ENCODE data around the gene RCN1.
"Not testable (repeated sequence)": the region's sequence is repeated elsewhere in the genome, so short reads cannot be mapped to it uniquely, and the experiment has no call there.

RCN1 gene

DNA sequence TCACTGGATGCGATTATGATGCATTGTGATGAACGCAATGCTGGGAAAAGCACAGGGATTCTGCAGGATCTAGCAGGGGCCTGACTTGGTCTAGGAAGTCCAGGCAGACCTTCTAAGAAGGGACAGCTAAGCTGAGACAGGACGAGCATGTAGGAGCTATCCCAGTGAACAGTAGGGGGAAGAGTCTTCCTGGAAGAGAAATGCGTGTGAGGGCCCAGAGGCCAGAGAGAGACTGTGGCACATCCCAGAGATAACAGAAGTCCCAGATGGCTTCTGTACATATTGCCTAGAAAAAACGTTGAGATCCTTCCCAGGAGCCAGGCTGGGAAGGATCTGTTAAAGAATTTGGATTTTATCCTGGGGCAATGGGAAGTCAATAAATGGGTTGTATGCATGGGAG lies 24.6 kb downstream of the RCN1 start:
- DNase-seq = no peak

DNA sequence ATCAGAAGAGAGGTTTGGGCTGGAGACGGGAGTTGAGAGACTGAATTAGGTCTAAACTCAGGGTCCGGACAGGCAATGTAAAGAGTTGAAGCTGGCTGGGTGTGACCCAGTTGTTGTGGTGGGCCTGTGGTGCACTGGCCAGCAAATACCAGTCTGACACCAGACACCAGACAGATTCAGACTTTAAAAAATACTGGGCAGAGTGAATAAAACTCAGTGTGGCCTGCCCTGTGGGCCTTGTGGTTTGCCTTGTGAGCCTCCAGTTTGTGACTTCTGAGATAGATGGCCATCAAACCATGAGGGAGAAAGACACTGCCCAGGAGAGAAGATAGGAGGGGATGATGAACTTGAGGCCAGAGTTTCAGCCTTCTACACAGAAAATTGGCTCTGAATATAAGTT lies 25.8 kb downstream of the RCN1 start:
- no peak for DNase-seq

DNA sequence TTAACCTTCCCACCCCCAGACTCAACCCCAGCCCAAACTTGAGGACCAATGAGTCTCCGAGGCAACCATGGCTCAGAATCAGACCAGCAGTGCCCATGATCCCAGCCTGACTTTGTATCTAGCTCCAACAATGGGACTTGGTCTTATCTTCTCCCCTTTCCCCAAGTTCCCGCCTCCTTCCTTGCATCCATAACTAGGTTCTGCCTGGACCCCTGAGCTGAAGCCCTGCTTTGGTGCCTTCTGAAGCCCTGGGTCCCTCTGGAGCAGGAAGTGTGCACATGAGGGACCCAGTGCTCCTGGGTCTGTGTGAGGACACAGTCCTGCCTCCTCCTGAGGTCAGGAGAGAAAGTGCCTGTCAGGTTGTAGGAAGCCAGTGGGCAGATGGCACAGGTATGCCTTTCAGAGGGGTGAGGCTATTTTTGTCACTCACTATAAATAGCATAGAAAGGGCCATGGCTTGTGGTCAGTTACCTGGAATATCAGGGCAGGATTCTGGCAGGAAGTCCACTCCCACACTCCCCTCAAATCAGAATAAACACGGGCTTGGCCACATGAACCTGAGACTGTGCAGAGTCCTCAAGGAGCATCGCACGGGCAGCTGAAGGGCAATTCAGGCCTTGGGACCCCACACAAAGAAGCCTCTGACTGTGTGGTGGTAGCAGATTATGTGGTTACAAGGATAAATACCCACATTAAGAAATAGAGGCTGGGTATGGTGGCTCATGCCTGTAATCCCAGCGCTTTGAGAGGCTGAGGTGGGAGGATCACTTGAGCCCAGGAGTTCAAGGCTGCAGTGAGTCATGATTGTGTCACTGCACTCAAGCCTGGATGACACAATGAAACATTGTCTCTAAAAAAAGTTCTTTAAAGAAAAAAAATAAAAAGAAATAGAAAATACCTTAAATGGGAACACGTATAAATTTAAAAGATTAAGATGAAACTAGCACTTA lies 27.4 kb downstream of the RCN1 start:
- no peak for DNase-seq

DNA sequence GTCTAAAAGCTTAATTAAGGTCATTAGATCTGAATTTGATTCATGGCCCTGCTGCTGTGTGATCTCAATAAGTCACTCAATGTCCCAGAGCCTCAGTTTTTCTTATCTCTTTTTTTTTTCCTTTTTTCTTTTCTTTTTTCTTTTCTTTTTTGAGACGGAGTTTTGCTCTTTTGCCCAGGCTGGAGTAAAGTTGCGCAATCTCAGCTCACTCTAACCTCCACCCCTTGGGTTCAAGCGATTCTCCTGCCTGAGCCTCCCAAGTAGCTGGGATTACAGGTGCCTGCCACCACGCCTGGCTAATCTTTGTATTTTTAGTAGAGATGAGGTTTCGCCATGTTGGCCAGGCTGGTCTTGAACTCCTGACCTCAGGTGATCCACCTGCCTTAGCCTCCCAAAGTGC lies 28.3 kb downstream of the RCN1 start:
- DNase-seq = not testable (repeated sequence)

DNA sequence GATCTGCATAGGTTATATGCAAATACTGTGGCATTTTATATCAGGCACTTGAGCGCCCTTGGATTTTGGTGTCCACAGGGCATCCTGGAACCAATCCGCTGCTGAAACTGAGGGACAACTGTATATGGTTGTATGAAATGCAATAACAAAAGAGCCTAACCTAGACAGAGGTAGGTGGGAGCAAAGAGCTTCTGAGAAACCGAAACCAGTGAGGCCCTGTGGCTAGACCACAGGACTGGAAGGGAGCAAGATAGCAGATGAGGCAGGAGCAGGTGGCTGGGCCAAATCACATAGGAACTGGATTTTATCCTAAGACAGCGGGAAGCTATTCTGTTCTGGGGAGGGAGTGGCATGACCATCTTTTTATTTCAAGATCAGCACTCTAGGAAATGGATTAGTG lies 30.1 kb downstream of the RCN1 start:
- no peak for DNase-seq

DNA sequence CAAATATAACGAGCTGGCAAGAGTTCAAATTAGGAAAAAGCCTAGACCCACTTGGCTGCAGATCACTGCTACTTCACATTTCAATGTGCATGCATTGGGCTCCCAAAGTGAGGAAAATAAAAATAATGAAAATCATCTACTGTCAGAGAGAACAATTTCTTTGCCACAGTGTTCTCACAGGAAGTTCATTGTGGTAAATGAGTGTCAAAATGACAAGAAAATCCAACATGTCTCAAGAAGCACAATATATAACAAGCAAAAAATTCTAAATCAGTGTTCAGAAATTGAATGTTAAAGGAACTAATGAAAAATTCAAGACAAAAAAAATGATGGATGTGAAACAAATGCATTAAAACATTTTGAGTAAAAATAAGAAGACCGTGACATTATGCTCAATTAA lies 31.3 kb downstream of the RCN1 start:
- DNase-seq = no peak

DNA sequence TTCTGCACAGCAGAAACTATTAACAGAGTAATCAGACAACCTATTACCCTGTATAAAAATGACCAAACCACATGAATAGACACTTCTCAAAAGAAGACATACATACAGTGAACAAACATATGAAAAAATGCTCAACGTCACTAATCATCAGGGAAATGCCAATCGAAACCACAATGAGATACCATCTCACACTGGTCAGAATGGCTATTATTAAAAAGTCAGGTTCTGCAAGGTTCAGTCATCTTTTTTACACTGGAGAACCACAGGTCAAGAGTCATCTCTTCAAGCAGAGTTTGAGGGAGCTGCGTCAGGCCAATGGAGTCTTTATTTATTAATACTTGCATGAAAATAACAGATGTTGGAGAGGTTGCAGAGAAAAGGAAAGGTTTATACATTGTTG lies 40.4 kb downstream of the RCN1 start:
- DNase-seq = no peak

DNA sequence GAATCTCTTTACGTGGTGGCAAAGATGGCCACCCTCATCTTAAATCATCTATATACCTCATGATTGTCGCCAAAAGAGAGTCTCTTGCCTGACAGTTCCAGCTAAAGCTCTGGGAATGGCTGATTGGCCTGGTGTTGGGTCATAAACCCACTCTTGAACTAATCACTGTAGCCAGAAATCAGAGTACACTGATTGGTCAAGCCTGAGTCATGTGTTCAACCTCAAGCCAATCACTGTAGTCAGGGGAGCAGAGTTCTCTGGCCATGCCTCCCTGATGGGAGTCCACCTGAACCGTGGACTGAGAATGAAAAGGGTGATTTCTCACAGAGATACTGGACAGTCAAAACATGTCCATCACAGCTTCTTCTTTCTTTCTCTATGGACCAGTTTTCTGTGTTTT lies 45.8 kb downstream of the RCN1 start:
- no peak for DNase-seq

DNA sequence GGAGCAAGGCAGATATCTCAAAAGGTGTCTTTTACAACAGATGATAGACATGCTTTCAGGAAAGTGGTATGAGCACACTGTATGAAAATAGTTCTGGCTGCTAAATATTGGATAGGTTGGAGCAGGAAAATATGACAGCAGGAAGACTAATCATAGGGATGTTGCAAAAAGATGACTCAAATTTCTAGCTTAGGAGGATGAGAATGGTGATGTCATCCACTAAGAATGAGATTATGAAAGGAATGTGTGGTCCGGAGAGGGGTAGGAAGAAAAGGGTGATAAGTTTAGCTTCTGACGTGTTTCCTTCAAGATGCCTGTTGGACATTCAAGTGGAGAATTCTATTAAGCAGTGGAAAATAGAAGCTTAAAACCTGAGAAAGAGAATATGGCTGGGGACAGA lies 46.4 kb downstream of the RCN1 start:
- DNase-seq = no peak

DNA sequence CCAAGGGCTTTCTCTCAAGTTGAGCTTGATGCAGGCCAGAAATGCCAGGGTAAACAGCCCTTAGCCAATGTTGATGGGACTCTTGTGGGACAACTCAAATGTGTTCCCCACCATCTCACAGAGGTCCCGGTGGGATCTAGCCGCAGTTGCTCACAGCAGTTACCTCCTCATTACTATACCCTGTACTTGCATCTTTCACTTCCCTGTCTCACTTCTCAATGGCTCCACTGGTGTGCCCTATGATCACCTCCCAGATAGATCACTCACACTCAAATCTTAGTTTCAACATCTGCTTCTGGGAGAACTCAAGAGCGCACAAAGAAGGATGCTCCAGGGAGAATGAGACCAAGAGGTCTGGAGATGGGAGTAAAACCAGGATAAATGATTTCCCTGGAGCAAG lies 47.0 kb downstream of the RCN1 start:
- no peak for DNase-seq

DNA sequence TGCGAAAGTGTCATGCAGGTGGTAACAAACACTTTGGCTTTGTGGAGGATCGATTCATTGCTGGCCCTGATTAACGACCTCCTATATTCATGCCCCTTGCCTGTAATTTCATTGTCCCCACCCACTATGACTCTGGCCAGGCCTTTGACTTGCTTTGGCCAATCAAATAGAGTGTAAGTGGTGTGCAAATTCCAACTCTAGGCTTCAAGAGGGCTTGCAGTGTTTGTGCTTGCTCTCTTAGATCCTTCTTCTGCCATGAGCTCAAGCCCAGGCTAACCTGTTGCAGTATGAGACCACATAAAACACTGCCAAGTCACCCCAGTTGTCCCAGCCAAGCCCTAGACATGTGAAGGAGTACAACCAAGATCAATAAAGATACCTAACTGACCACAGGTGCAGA lies 48.0 kb downstream of the RCN1 start:
- DNase-seq = no peak

DNA sequence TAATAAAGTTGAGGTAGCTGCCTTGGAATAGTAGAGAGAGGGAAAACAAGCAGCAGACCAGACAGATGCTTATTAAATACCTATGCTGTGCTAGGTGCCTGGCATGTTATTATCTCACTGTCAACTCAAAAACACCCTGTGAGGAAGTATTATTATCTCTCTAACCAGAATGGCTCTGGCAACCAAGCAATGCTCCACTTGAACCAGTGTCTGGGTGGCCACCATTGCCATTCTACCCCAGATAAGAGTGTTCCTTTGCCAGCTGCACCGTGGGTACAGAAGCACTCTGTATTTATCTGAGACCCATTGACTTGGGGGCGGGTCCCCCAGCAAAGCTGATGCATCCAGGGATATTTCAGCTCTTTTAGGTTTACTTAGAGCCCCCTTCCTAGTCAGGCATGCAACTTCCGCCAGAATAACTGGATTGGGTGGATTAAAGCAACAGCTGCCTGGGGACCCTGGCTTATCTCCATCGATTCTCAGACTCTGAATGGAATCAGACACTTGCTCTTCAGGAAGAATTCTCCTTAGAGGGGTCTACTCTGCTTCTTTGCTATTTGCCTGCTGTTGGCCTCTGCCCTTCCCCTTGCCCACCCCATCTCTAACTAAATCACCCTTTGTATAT lies 49.1 kb downstream of the RCN1 start:
- DNase-seq = no peak

DNA sequence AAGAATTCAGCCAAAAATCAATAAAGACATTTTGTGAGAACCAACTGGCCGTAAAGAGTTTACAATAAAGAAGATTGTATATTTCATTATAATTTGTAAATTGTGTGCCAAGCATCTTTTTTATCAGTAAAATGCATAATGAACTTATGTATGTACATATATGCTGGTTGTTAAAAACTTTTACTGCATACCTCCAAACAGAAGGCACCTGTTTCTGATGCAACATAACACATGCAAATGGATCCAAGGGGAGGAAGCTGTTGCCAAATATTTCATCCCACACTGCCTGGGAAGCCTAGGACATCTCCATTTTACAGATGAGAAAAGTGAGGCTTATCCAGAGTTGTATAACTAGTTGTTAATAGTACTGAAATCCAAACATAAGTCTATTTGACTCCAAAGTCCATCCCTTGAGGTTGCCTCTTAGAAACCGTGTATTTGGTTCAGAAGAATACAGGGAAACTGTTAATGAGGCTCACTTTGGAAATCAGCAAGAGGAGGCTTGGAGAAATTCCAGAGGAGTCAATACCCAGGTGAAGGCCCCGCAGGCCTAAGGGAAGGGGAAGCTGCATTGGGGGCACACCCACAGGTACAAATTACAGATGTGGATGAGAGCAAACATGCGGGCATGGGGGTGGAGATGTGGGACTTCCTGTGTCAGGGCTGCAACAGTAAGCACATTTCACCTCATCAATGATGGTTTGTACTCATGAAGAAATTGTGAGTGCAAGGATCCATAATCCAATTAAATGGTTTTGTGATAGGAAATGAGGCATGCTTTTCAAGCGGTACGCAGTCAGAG lies 51.1 kb downstream of the RCN1 start:
- DNase-seq = no peak

DNA sequence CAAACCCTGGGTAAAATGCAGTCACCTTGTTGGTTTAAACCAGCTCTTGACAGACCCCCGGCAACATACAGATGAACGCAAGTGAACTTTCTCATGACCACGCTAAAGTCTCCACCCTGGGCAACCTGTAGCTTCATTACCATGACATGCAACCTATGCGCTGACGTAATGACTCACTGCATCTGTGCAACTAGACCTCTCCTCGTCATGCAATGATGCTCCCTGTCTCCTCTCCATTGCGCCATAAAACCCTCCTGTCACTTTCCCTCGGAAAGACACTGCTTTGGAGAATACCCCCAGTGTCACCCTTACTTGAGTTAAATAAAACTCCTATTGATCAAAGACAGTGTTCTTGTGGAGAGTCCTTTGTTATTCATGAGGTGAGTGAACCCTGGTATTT lies 52.5 kb downstream of the RCN1 start:
- no peak for DNase-seq

DNA sequence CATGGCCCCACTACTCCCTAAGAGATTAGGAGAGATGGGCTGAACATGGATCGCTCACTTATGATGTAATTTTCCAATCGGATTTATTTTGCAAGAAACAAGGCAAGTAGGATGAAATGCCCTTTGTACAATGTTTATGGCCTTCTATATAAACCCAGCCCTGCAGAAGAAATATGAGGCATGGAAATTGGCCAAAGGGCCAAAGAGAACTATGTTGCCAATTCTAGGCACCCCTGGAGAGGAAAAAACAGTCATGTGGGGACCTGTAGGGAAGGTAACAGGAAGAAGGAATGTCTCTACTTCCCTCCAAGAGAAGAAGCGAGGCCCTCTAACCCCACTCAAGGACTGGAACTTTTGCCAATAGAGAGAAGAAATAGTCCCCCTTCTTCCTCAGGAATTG lies 54.4 kb downstream of the RCN1 start:
- DNase-seq = no peak

DNA sequence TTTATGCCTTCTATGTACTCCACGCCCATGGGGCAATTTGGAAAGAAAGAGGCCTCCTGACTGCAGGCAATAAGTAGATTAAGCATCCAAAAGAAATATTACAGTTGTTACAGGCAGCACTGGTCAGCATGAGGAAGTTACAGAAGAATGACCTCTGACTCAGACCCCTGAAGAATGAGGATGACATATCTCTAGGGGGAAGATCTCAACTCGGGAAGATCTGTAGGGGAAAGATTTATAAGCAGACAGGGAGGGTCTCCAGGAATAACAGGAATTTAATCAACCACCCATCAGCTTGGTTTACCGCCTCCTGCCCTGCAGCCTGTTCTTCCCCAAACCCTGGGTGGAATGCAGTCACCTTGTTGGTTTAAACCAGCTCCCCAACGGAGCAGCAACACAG lies 58.0 kb downstream of the RCN1 start:
- DNase-seq = no peak

DNA sequence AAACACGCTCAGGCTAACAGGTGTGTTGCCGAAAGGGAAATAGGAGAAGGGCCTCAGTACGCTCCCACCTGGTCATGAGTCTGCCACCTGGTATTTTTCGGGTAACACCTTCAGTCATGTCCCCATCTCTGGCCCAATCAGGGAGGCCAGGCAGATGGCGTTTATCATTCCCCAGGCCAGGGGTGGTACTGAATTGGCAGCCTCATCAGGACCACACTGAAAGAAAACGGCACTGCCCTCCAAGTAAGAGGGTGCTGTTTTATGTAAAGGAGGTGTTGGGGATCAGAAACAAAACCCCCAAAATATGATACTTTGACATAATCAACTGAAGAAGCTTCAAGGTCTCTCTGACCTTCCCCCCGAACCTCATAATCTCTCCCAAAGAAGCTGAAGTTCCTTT lies 58.9 kb downstream of the RCN1 start:
- no peak for DNase-seq

DNA sequence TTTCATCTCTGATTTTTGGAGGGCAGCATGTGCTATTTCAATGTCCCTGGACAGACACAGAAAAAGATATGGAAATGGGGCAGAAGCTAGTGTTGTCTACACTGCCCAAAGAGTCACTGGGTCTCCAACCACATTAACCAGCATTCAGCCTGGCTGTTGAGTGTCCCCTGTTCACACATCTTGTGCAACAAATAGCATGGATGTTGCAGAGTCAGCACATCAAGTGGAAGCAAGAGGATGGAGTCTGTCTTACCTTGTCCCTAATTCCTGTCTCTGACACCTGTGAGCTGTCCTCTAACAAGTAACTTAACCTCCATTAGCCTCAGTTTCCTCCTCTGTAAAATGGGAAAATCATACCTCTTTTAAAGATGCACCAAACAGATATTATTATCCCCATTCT lies 60.2 kb downstream of the RCN1 start:
- no peak for DNase-seq

DNA sequence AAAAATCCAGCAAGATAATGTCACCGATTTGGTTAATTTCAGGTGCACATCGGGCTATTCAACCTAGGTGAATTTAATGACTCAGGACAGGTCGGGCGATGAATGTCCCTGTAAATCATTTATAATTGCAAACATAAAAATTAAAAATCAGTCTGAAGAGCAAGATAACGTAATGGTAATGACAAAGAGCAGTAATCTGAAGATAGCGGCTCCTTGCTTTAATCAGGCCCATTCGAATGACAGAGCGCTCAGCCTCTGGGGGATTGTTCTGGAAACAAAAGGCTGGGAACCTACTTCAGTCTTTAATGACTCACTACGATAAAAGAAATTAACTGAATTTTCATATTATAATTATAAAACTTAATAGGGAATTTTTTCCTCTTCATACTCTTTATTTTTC lies 61.3 kb downstream of the RCN1 start:
- DNase-seq = no peak

DNA sequence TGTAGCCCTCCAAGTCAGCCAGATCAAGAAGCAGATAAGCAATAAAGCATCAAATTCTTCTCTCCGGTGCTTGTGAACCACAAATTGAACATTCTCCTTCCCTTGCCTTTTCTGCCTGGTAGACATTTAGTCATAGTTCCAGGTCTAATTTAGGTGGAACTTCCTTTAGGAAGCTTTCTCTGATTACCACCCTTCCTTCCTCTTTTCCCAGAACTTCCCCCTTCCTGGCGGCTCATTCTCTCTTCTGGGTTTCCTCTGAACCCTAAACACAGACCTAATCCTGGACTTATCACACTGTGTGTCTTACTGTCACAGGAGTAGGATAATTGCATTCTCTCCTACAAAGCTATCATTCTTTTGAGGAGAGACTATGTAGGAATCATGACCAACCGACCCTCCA lies 61.9 kb downstream of the RCN1 start:
- DNase-seq = no peak

DNA sequence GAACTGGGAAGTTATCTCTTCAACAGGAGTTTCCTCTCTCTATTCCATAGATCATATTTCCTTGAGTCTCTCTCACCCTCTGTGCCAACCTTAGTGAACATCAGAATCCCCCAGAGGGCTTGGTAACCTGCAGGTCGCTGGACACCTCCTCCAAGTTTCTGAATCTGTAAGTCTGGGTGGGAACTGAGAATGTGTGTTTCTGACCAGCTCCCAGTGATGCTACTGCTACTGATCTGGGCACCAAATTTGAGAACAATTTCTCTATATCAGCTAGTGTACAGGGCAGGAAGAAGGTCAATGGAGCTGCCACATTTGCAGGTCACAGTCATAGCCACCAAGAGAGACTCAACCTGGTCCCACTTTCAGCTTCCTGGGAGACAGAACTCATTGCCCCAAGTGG lies 62.9 kb downstream of the RCN1 start:
- DNase-seq = no peak

DNA sequence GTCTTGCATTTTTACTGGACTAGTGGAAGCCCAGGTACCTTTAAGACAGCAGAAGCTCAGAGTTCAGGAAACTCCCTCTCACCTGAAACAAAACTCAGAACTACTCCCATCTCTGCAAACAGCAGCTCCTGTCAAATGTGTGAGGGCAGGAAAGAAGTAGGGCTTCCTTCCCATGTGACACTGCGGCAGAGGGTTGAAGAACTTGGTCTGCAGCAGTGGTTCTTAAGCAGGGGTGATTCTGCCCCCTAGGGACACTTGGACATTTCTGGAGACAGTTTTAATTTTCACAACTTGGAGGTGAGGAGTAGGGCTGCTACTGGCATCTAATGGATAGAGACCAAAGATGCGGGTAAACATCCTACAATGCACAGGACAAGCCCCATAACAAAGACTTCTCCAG lies 63.4 kb downstream of the RCN1 start:
- peak; percentile 11 for DNase-seq

All from CD4-positive, alpha-beta T cell treated with Interleukin-21 for 1 hour (primary cell).